HepG2 (cell line): ENCODE data around the gene ARRDC1. TPM values are rescaled to one million over a fixed set of nuclear protein-coding genes. Genes with fewer than 3 reads are reported as not detected.

ENCODE experiments used
- ATF4 ChIP-seq, 2 experiments: fragments of 450-650 bp in 1 of 2; sonication (generic) in 1 of 2; formaldehyde crosslinking; IDR thresholded peaks; 2 replicates each; pipeline versions ENCODE4 v1.5.0 to v1.8.0; 2020 to 2022; ENCODE audit warnings: mild to moderate bottlenecking in 1 of 2, missing genetic modification reagents in 1 of 2
- ATF6 ChIP-seq: sonication (generic); formaldehyde crosslinking; conservative IDR thresholded peaks from 2 replicates; pipeline ENCODE4 v1.4.0; 2020; ENCODE audit warnings: missing genetic modification reagents
- CBFB ChIP-seq: sonication (generic); formaldehyde crosslinking; IDR thresholded peaks from 2 replicates; pipeline ENCODE4 v1.4.0; 2020; ENCODE audit warnings: missing genetic modification reagents
- CCAR2 ChIP-seq: fragments of 200-400 bp; formaldehyde crosslinking; optimal IDR thresholded peaks from 2 replicates; pipeline ENCODE3; 2018; ENCODE audit warnings: low read depth, mild to moderate bottlenecking, low read length, moderate library complexity
- E2F5 ChIP-seq: sonication (generic); formaldehyde crosslinking; conservative IDR thresholded peaks from 2 replicates; pipeline ENCODE4 v1.4.0; 2020; ENCODE audit warnings: missing genetic modification reagents
- FOXA3 ChIP-seq: IDR thresholded peaks from 2 replicates; pipeline ENCODE4 v1.6.1; 2016; ENCODE audit warnings: missing genetic modification reagents, missing compliant biosample characterization
- HDAC1 ChIP-seq: sonication (generic); formaldehyde crosslinking; IDR thresholded peaks from 2 replicates; pipeline ENCODE4 v1.5.1; 2020; ENCODE audit warnings: mild to moderate bottlenecking, missing genetic modification reagents
- HDAC2 ChIP-seq: sonication (generic); formaldehyde crosslinking; IDR thresholded peaks from 2 replicates; pipeline ENCODE4 v1.4.0; 2020; ENCODE audit warnings: missing genetic modification reagents
- MTA1 ChIP-seq: sonication (generic); formaldehyde crosslinking; IDR thresholded peaks from 2 replicates; pipeline ENCODE4 v1.4.0; 2020; ENCODE audit warnings: missing genetic modification reagents, mild to moderate bottlenecking, borderline replicate concordance
- NBN ChIP-seq: fragments of 450-650 bp; conservative IDR thresholded peaks from 2 replicates; pipeline ENCODE4 v1.6.1; 2017
- NCOA5 ChIP-seq: sonication (generic); formaldehyde crosslinking; IDR thresholded peaks from 2 replicates; pipeline ENCODE4 v1.4.0; 2020; ENCODE audit warnings: missing genetic modification reagents
- NFE2 ChIP-seq: sonication (generic); formaldehyde crosslinking; IDR thresholded peaks from 2 replicates; pipeline ENCODE4 v1.4.0; 2020; ENCODE audit warnings: missing genetic modification reagents
- POLR2A ChIP-seq, 2 experiments: IDR thresholded peaks; 2 replicates each; pipeline ENCODE4 v1.6.1; 2011; ENCODE audit warnings: low read depth in 2 of 2, low read length in 2 of 2, mild to moderate bottlenecking in 1 of 2, moderate library complexity in 1 of 2; ENCODE audit not compliant: insufficient read depth in 1 of 2
- SAFB2 ChIP-seq: sonication (generic); formaldehyde crosslinking; IDR thresholded peaks from 2 replicates; pipeline ENCODE4 v1.5.1; 2020; ENCODE audit warnings: missing genetic modification reagents, low read depth, mild to moderate bottlenecking, borderline replicate concordance
- SAP130 ChIP-seq: IDR thresholded peaks from 2 replicates; pipeline ENCODE4 v1.6.1; 2016; ENCODE audit warnings: low read depth
- TMF1 ChIP-seq: sonication (generic); formaldehyde crosslinking; IDR thresholded peaks from 2 replicates; pipeline ENCODE4 v1.8.1; 2022; ENCODE audit warnings: low read depth, missing genetic modification reagents
- ZC3H13 ChIP-seq: sonication (generic); formaldehyde crosslinking; IDR thresholded peaks from 2 replicates; pipeline ENCODE4 v1.8.1; 2023; ENCODE audit warnings: mild to moderate bottlenecking, missing genetic modification reagents, moderate library complexity
- ZFP90 ChIP-seq: sonication (generic); formaldehyde crosslinking; IDR thresholded peaks from 2 replicates; pipeline ENCODE4 v1.8.0; 2022; ENCODE audit warnings: missing genetic modification reagents, mild to moderate bottlenecking, inconsistent platforms, borderline replicate concordance
- ZKSCAN8 ChIP-seq: IDR thresholded peaks from 2 replicates; pipeline ENCODE4 v1.6.1; 2016; ENCODE audit warnings: borderline replicate concordance, missing genetic modification reagents, missing compliant biosample characterization
- ZNF30 ChIP-seq: sonication (generic); formaldehyde crosslinking; IDR thresholded peaks from 2 replicates; pipeline ENCODE4 v1.5.0; 2020; ENCODE audit warnings: mild to moderate bottlenecking, missing genetic modification reagents
- ZNF530 ChIP-seq: sonication (generic); formaldehyde crosslinking; IDR thresholded peaks from 2 replicates; pipeline ENCODE4 v1.5.0; 2020; ENCODE audit warnings: low read depth, mild to moderate bottlenecking, missing genetic modification reagents
- ZNF552 ChIP-seq: sonication (generic); formaldehyde crosslinking; IDR thresholded peaks from 2 replicates; pipeline ENCODE4 v1.9.0; 2022; ENCODE audit warnings: missing genetic modification reagents, mild to moderate bottlenecking, borderline replicate concordance
- ZNF576 ChIP-seq: sonication (generic); formaldehyde crosslinking; IDR thresholded peaks from 2 replicates; pipeline ENCODE4 v1.4.0; 2020; ENCODE audit warnings: mild to moderate bottlenecking, missing genetic modification reagents
- ZNF614 ChIP-seq: IDR thresholded peaks from 2 replicates; pipeline ENCODE4 v1.6.1; 2018; ENCODE audit warnings: missing biosample characterization, missing genetic modification reagents, inconsistent platforms, borderline replicate concordance
- ZSCAN12 ChIP-seq: sonication (generic); formaldehyde crosslinking; IDR thresholded peaks from 2 replicates; pipeline ENCODE4 v1.9.0; 2021; ENCODE audit warnings: mild to moderate bottlenecking, missing genetic modification reagents
- ZSCAN5A ChIP-seq: sonication (generic); formaldehyde crosslinking; IDR thresholded peaks from 2 replicates; pipeline ENCODE4 v1.8.0; 2022; ENCODE audit warnings: mild to moderate bottlenecking, missing genetic modification reagents, borderline replicate concordance
- polyA plus RNA-seq, 8 experiments: library from polyadenylated mRNA; depleted of rRNA in 3 of 8; stranded (reverse) in 7 of 8; unstranded in 1 of 8; fragments of >200 nt; fragmentation: Illumina TruSeq in 4 of 8; extraction: Trizol in 4 of 8; gene quantifications; 2 replicates each; pipeline versions ENCODE4 v1.2.1 to v1.2.3, GENCODE V29; 2011 to 2016; ENCODE audit warnings: low read depth in 4 of 8, missing spikeins in 1 of 8, mixed read lengths in 1 of 8; ENCODE audit not compliant: insufficient read depth in 1 of 8
- total RNA-seq, 5 experiments: library from RNA; depleted of rRNA; stranded (reverse); fragments of >200 nt; fragmentation: Illumina TruSeq; extraction: Trizol; gene quantifications; 2 replicates each; pipeline ENCODE4 v1.2.3, GENCODE V29; 2016; ENCODE audit warnings: low read depth in 1 of 5

ARRDC1 gene
- total and polyA plus RNA-seq, 2 of the 13 experiments (the other 11 are each of a cell fraction or from before 2014, with no cell fraction given): 21.7 to 44.4 TPM

- TF ChIP-seq ZNF552 (no peak), CCAR2 (peak; percentile 57), HDAC2 (CRISPR knock-in tag) (peak; percentile 75), ZC3H13 (peak; percentile 93), ZNF530 (CRISPR knock-in tag) (no peak), CBFB (CRISPR knock-in tag) (peak; percentile 87), SAFB2 (CRISPR knock-in tag) (peak; percentile 66; the same call in 1 of the 2 replicates), MTA1 (CRISPR knock-in tag) (peak; percentile 51; the same call in 1 of the 2 replicates), ZSCAN12 (CRISPR knock-in tag) (no peak), FOXA3 (CRISPR knock-in tag) (peak; percentile 36; the same call in 1 of the 2 replicates), ZNF614 (CRISPR knock-in tag) (peak; percentile 39; the same call in 1 of the 2 replicates), HDAC1 (CRISPR knock-in tag) (peak; percentile 87), NFE2 (CRISPR knock-in tag) (no peak), SAP130 (CRISPR knock-in tag) (peak; percentile 96), ZFP90 (CRISPR knock-in tag) (peak; percentile 88), NBN (no peak), TMF1 (no peak), E2F5 (CRISPR knock-in tag) (peak; percentile 36; the same call in 1 of the 2 replicates), NCOA5 (CRISPR knock-in tag) (no peak), ZNF576 (no peak), POLR2A (IDR thresholded peaks at IDR 0.05; ENCODE audit: insufficient read depth in 1 of 2, low read depth in 2 of 2, low read length in 2 of 2) (peak in 1 of 2 experiments; percentile 78), ATF6 (CRISPR knock-in tag) (0 out of 2 replicates have a peak, but pooled peaks have one; percentile 54), ZKSCAN8 (CRISPR knock-in tag) (no peak), ATF4 (CRISPR knock-in tag; IDR thresholded peaks at IDR 0.05) (peak in 1 of 2 experiments; percentile 61; a peak in 1 of 4 replicates), ZSCAN5A (CRISPR knock-in tag) (no peak), ZNF30 (CRISPR knock-in tag) (peak; percentile 14; the same call in 1 of the 2 replicates)
These were observed 26.8 kb upstream of the ARRDC1 start, which contains the start of gene DPH7 (continued) for GRCh38 chr9:137578518-137579258.
